Measurements from ENCODE around the gene CENPA.
"Not testable (repeated sequence)": the region's sequence is repeated elsewhere in the genome, so short reads cannot be mapped to it uniquely, and the experiment has no call there.

The CENPA gene

DNA sequence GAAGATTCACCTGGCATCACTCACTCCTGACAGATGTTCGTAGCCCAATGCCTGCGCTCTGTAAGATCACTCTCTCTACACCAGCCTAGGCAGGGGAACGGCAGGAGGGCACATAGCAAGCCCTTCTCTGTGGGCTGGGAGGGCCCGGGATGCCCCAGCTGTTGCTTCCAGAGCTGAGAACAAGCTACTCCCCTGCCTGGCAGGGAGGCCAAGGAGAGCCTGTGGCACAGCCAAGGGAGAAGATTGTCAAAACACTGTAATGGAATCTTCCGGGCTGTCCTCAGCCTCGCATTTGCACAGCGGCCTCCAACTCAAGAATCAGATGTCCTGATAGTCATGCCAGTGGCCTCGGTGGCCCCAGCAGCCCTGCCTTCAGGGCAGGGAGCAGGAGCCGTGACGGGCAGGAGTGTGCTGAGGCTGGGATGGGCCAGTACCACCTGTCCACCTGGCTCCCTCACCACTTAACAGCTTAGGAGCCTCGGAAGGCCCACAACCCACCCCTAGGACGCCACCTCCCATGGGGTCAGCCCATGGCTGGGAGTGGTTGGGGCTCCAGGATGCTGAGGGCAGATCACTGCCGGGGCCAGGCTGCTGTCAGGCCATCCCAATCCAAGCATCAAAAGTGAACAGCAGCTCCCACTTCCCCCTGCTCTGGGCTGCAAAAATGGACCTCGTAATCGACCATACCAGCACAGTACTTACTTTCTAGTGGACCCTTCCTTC, 43.6 kb upstream of the CENPA start:
- TF ChIP-seq, protein P1, sequence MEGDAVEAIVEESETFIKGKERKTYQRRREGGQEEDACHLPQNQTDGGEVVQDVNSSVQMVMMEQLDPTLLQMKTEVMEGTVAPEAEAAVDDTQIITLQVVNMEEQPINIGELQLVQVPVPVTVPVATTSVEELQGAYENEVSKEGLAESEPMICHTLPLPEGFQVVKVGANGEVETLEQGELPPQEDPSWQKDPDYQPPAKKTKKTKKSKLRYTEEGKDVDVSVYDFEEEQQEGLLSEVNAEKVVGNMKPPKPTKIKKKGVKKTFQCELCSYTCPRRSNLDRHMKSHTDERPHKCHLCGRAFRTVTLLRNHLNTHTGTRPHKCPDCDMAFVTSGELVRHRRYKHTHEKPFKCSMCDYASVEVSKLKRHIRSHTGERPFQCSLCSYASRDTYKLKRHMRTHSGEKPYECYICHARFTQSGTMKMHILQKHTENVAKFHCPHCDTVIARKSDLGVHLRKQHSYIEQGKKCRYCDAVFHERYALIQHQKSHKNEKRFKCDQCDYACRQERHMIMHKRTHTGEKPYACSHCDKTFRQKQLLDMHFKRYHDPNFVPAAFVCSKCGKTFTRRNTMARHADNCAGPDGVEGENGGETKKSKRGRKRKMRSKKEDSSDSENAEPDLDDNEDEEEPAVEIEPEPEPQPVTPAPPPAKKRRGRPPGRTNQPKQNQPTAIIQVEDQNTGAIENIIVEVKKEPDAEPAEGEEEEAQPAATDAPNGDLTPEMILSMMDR (IDR thresholded peaks at IDR 0.05; ENCODE audit: low read depth, low read length): no peak
- H3K4me3 ChIP-seq (ENCODE audit: low read depth, low read length): no peak overlapping the region
- no peak for DNase-seq (ENCODE audit: low read depth, low spot score)
- in situ Hi-C loops (cut with HindIII; ENCODE audit: low sequenced_read_pairs): no loop called here

DNA sequence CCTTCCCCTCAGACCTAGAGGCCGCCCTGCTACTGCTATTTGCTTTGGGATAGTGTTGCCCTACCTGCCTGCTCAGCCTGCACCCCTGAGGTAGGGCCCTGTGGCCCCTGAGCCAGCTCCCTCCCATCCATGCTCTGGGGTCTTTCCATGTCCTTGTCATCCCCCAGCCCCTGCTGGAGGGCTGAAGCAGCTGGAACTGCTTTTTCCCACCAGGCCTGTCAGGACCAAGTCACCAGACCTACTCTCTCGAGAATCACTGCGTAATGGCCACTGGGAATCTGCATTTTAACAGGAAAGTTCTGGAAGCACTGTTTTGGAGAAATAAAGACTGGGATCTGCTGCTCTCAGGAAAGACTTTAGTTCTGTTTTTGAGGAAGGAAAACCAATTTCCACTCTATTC, 42.0 kb upstream of the CENPA start:
- H3K4me3 ChIP-seq (ENCODE audit: low read depth, low read length): no peak overlapping the region
- TF ChIP-seq, protein P1 (IDR thresholded peaks at IDR 0.05; ENCODE audit: low read depth, low read length): no peak
- in situ Hi-C loops (cut with HindIII; ENCODE audit: low sequenced_read_pairs): no loop called here
- no peak for DNase-seq (ENCODE audit: low read depth, low spot score)

DNA sequence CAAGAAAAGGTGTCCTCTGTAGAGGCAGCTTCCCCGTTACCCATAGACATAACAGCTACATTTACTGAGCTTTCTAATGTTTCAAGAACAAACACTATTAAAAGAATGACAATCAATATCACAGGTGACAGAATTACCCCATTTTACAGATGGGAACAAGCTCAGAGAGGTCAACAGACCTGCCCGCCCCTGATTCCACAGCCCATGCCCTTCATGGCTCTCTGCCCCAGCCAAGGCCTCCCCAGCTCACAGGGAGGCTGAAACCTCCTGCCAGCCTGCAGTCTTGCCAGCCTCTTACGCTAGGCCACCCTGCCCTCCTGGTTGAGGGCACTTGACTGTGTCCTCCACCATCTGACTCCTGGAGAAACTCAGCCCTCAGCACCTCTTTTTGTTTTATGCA, 40.9 kb upstream of the CENPA start:
- no peak for DNase-seq (ENCODE audit: low read depth, low spot score)
- TF ChIP-seq, protein P1 (IDR thresholded peaks at IDR 0.05; ENCODE audit: low read depth, low read length): no peak
- no peak overlapping the region for H3K4me3 ChIP-seq (ENCODE audit: low read depth, low read length)
- in situ Hi-C loops (cut with HindIII; ENCODE audit: low sequenced_read_pairs): no loop called here

DNA sequence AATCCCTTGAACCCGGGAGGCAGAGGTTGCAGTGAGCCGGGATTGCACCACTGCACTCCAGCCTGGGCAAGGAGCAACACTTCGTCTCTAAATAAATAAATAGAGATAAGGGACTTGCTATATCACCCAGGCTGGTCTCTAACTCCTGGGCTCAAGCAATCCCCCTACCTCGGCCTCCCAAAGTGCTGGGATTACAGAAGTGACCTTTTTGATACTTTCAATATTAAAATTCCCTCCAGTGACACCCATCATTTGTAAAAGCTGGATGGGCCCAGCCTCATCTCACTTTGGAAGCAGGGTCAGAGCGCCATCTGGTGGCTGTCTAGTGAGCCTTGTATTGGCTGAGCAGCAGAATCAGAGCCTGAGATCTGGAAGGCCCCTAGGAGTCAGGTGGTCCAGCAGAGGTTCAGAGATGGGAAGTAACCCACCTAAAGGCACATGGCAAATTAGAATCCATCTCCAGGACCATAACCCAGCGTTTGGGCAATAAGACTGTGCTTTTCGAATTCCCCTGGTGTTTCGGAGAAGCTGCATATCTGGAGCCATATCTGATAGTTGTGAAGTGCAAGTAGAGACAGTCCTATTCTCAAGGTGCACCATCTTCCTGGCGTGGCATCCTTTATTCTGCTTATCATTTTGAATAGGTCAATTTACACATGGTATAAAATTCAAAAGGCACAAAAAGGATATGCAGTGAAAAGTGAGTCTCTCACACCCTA, 40.1 kb upstream of the CENPA start:
- TF ChIP-seq, protein P1 (IDR thresholded peaks at IDR 0.05; ENCODE audit: low read depth, low read length): peak; percentile 95
- in situ Hi-C loops (cut with HindIII; ENCODE audit: low sequenced_read_pairs): no loop called here
- no peak overlapping the region for H3K4me3 ChIP-seq (ENCODE audit: low read depth, low read length)
- DNase-seq (ENCODE audit: low read depth, low spot score): peak; percentile 70

DNA sequence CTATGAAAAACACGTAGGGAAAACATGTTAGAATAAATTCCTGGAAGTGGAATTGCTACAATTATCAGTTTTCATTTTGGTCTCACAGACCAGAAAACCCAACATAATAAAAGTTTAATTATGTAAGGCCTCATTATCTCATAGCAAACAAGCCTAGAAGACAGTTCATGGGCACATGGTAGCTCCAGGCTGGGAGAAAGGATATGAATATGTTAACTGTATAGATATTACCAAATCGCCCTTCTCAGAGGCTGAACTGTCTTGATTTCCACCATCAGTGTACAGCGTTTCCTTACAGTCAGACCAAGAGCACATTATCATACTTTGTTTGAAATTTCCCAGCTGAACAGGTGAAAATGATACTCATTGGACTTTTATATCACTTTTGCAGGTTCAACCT, 38.9 kb upstream of the CENPA start:
- no peak for DNase-seq (ENCODE audit: low read depth, low spot score)
- in situ Hi-C loops (cut with HindIII; ENCODE audit: low sequenced_read_pairs): no loop called here
- TF ChIP-seq, protein P1 (IDR thresholded peaks at IDR 0.05; ENCODE audit: low read depth, low read length): no peak
- H3K4me3 ChIP-seq (ENCODE audit: low read depth, low read length): no peak overlapping the region

DNA sequence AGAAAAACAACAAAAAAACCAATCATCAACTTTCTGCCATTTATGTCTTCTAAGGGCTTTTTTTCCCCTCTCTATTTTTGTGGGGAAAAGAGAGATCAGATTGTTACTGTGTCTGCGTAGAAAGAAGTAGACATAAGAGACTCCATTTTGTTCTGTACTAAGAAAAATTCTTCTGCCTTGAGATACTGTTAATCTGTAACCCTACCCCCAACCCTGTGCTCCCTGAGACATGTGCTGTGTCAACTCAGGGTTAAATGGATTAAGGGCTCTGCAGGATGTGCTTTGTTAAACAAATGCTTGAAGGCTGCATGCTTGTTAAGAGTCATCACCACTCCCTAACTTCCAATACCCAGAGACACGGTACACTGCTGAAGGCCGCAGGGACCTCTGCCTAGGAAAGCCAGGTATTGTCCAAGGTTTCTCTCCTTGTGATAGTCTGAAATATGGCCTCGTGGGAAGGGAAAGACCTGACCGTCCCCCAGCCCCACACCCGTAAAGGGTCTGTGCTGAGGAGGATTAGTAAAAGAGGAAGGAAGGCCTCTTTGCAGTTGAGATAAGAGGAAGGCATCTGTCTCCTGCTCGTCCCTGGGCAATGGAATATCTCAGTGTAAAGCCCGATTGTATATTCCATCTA, 36.0 kb upstream of the CENPA start:
- in situ Hi-C loops (cut with HindIII; ENCODE audit: low sequenced_read_pairs); DNase-seq (ENCODE audit: low read depth, low spot score); H3K4me3 ChIP-seq (ENCODE audit: low read depth, low read length): not testable (repeated sequence)

DNA sequence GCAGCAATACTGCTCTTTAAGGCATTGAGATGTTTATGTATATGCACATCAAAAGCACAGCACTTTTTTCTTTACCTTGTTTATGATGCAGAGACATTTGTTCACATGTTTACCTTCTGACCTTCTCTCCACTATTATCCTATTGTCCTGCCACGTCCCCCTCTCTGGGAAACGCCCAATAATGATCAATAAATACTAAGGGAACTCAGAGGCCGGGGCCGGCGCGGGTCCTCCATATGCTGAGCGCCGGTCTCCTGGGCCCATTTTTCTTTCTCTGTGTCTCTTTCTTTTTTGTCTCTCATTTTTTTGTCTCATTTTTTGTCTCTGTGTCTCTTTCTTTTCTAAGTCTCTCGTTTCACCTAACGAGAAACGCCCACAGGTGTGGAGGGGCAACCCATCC, 35.4 kb upstream of the CENPA start:
- DNase-seq (ENCODE audit: low read depth, low spot score); H3K4me3 ChIP-seq (ENCODE audit: low read depth, low read length); in situ Hi-C loops (cut with HindIII; ENCODE audit: low sequenced_read_pairs): not testable (repeated sequence)
